Lower leg skin (tissue), 4 donors: ENCODE data around the gene S100A4. TPM values are rescaled to one million over a fixed set of nuclear protein-coding genes. Genes with fewer than 3 reads are reported as not detected.

Experiments used
- DNase-seq, 2 donors: peaks; one replicate each; pipeline ENCODE4 v3.0.0-alpha.2; 2019; ENCODE audit warnings: low spot score in 2 of 2
- H3K4me3 ChIP-seq: fragments of 200-600 bp; sonication (generic); 2 replicates; pipeline ENCODE4 v1.5.1; 2017; ENCODE audit warnings: mild to moderate bottlenecking, low read depth; ENCODE audit not compliant: poor library complexity, severe bottlenecking
- CTCF ChIP-seq, 3 donors: fragments of 450-650 bp; IDR thresholded peaks; one replicate each; pipeline ENCODE4 v1.5.1; 2016; ENCODE audit warnings: antibody characterized with exemption in 3 of 3, mild to moderate bottlenecking in 3 of 3, moderate library complexity in 2 of 3
- POLR2A ChIP-seq, 2 donors: fragments of 450-650 bp; IDR thresholded peaks; one replicate each; pipeline ENCODE4 v1.6.1; 2016 to 2017; ENCODE audit warnings: antibody characterized with exemption in 2 of 2, mild to moderate bottlenecking in 1 of 2, moderate library complexity in 1 of 2
- WGBS, 2 donors: methylation state at CpG; one replicate each; pipeline ENCODE4 v1.1.5; 2018; 5-methylcytosine and 5-hydroxymethylcytosine counted together
- intact Hi-C: fragments of 100-400 bp; cut with DNase I; formaldehyde crosslinking; loops from one replicate; pipeline ENCODE4 v1.15.0; 2023; ENCODE audit warnings: low total_unique reads
- total RNA-seq, 4 donors: library from RNA; depleted of rRNA; stranded (reverse); fragments of >200 nt; gene quantifications; one replicate each; pipeline ENCODE4 v1.1.0, GENCODE V29; 2016

Gene S100A4
- total RNA-seq, 4 donors from 2014 or later, result 94.4 to 215 (median 146) TPM

- no peak for TF ChIP-seq CTCF (IDR thresholded peaks at IDR 0.05)
- no peak for TF ChIP-seq POLR2A (IDR thresholded peaks at IDR 0.05)
- no peak for DNase-seq
- intact Hi-C loops, result loop anchor here (2.0 to 5.0 kb wide), 2 partner anchors 37 to 57 kb away; no protein-coding TSS in a partner anchor
- WGBS, 2 donors, result 88 to 91% methylated on average over 8 of the region's 8 CpGs
- no peak overlapping the region for H3K4me3 ChIP-seq
These were observed 23.9 kb upstream of the S100A4 start for GRCh38 chr1:153569465-153569864.

- no peak overlapping the region for H3K4me3 ChIP-seq
- 6 to 9% methylated on average over 24 to 25 of the region's 25 CpGs for WGBS, 2 donors
- intact Hi-C loops, result loop anchor here (2.0 to 5.0 kb wide), 2 partner anchors 36 to 56 kb away; no protein-coding TSS in a partner anchor
- DNase-seq, result peak; percentile 90 to 99
- TF ChIP-seq CTCF (IDR thresholded peaks at IDR 0.05) (peak in 2 of 3 donors; percentile 81 to 99), POLR2A (IDR thresholded peaks at IDR 0.05) (no peak)
These were observed 22.9 kb upstream of the S100A4 start for GRCh38 chr1:153568367-153569099.

DNA sequence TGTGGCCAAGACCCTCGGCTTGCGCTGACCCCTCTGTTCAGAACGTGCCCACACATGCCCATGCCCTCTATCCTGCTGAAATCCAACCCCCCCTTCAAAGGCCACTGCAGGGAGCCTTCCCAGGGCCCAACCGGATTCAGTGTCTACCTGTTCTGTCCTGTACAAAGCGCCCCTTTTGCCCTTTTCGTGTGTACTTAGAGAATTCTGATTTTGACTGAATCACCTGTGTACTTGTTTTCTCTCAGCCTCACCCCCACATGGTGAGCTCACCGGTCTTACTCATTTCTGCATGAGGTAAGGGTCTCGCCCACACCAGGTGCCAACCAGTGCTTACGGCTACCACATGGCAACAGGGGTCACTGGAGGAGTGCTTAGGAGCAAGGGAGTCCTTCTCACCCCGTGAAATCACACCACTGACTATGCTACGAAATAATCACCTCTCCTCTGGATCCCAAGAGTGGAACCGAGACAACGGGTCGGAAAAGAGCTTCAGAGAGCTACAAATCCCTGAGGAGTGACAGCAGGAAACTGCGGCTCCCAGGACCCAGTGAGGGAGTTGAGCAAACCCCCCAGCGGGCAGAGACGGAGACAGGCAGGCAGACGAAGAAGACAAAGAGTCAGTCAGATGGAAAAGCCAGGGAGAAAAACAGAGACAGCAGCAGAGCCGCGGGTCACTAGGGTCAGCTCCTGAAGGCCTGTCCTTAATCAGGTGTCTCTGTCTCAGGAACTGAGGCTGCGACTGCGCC lies 22.2 kb upstream of the S100A4 start:
- WGBS, 2 donors, result 46 to 52% methylated on average over 22 of the region's 22 CpGs
- DNase-seq, result no peak
- intact Hi-C loops, result loop anchor here (2.0 to 5.0 kb wide), 2 partner anchors 35 to 55 kb away; no protein-coding TSS in a partner anchor
- no peak for TF ChIP-seq POLR2A (IDR thresholded peaks at IDR 0.05)
- TF ChIP-seq CTCF (IDR thresholded peaks at IDR 0.05), result no peak
- H3K4me3 ChIP-seq, result no peak overlapping the region

GRCh38 chr1:153566414-153567371 lies 21.1 kb upstream of the S100A4 start:
- intact Hi-C loops, result loop anchor here (5.0 kb wide), 1 partner anchor 54 kb away; no protein-coding TSS in a partner anchor
- H3K4me3 ChIP-seq, result no peak overlapping the region
- no peak for TF ChIP-seq POLR2A (IDR thresholded peaks at IDR 0.05)
- TF ChIP-seq CTCF (IDR thresholded peaks at IDR 0.05), result no peak
- WGBS, 2 donors, result 18 to 22% methylated on average over 16 of the region's 16 CpGs
- DNase-seq, result peak; percentile 98 to 99
